PC-3 (cell line): ENCODE measurements around the gene CKAP5. TPM values are rescaled to one million over a fixed set of nuclear protein-coding genes. Genes with fewer than 3 reads are reported as not detected.

Experiments
- ATAC-seq: fragments of 200-7000 bp; cut with Tn5 transposase; 2 replicates; pipeline ENCODE4 v1.9.1; 2020; ENCODE audit warnings: mild to moderate bottlenecking, moderate library complexity
- BruUV-seq: library from RNA; stranded (reverse); fragments of 400-500 nt; replicated peaks from 2 replicates; lab custom pipeline; 2021; lab: Mats Ljungman, UMichigan
- CTCF ChIA-PET: fragments of 300-600 bp; sonication (Branson Sonifier 250); formaldehyde crosslinking; loops from one replicate; lab custom pipeline; 2022; ENCODE audit warnings: antibody characterized with exemption; lab: Charles Lee
- POLR2A ChIA-PET: fragments of 300-600 bp; sonication (Branson Sonifier 250); formaldehyde crosslinking; loops from one replicate; lab custom pipeline; 2022; ENCODE audit warnings: antibody characterized with exemption; ENCODE audit not compliant: unreplicated experiment; lab: Charles Lee
- DNase-seq: peaks from one replicate; pipeline ENCODE4 v3.0.0-alpha.2; 2015
- H2AFZ ChIP-seq: fragments of 300-600 bp; sonication (generic); 2 replicates; pipeline ENCODE4 v1.6.0; 2016; ENCODE audit warnings: antibody characterized with exemption, low read length
- H3F3A ChIP-seq: fragments of 300-600 bp; sonication (generic); one replicate; pipeline ENCODE4 v1.6.0; 2017; ENCODE audit warnings: antibody characterized with exemption, low read length, control low read depth, mild to moderate bottlenecking; ENCODE audit not compliant: unreplicated experiment
- H3K27ac ChIP-seq: fragments of 300-600 bp; sonication (generic); 2 replicates; pipeline ENCODE4 v1.5.1; 2016; ENCODE audit warnings: mild to moderate bottlenecking, low read length
- H3K27me3 ChIP-seq: fragments of 300-600 bp; sonication (generic); 2 replicates; pipeline ENCODE4 v1.6.1; 2016; ENCODE audit warnings: low read length, mixed read lengths
- H3K36me3 ChIP-seq: fragments of 300-600 bp; sonication (generic); 2 replicates; pipeline ENCODE4 v1.6.1; 2016; ENCODE audit warnings: low read depth, mixed run types, low read length, mixed read lengths
- H3K4me1 ChIP-seq: fragments of 300-600 bp; sonication (generic); 2 replicates; pipeline ENCODE4 v1.5.1; 2016; ENCODE audit warnings: low read length; ENCODE audit not compliant: insufficient read depth
- H3K4me2 ChIP-seq: fragments of 300-600 bp; sonication (generic); 2 replicates; pipeline ENCODE4 v1.6.0; 2016; ENCODE audit warnings: low read length
- H3K4me3 ChIP-seq: fragments of 300-600 bp; sonication (generic); 2 replicates; pipeline ENCODE4 v1.5.1; 2016; ENCODE audit warnings: mild to moderate bottlenecking, low read length, mixed read lengths
- H3K79me2 ChIP-seq: fragments of 300-600 bp; sonication (generic); 2 replicates; pipeline ENCODE4 v1.6.1; 2017; ENCODE audit warnings: low read length, mixed read lengths
- H3K9ac ChIP-seq: fragments of 300-600 bp; sonication (generic); 2 replicates; pipeline ENCODE4 v1.6.0; 2016; ENCODE audit warnings: mild to moderate bottlenecking, low read length
- H3K9me2 ChIP-seq: fragments of 300-600 bp; sonication (generic); replicated peaks from 2 replicates; pipeline ENCODE4 v1.6.1; 2016; ENCODE audit warnings: mixed run types, low read length, mixed read lengths
- H3K9me3 ChIP-seq: fragments of 300-600 bp; sonication (generic); 2 replicates; pipeline ENCODE4 v1.6.1; 2016; ENCODE audit warnings: low read length, mixed read lengths
- H4K20me1 ChIP-seq: fragments of 300-600 bp; sonication (generic); 2 replicates; pipeline ENCODE4 v1.6.1; 2016; ENCODE audit warnings: low read length, mixed read lengths
- CTCF ChIP-seq: fragments of 300-600 bp; sonication (generic); conservative IDR thresholded peaks from 2 replicates; pipeline ENCODE4 v1.5.1; 2017; ENCODE audit warnings: antibody characterized with exemption, low read depth, mild to moderate bottlenecking, low read length
- EZH2 ChIP-seq: fragments of 300-600 bp; sonication (generic); IDR thresholded peaks from one replicate; pipeline ENCODE4 v1.6.1; 2017; ENCODE audit warnings: antibody characterized with exemption, mild to moderate bottlenecking, low read length; ENCODE audit not compliant: unreplicated experiment
- EZH2phosphoT487 ChIP-seq: fragments of 300-600 bp; sonication (generic); IDR thresholded peaks from 2 replicates; pipeline ENCODE4 v1.6.1; 2018; ENCODE audit warnings: mild to moderate bottlenecking, antibody characterized with exemption, low read length, borderline replicate concordance
- intact Hi-C: fragments of 100-400 bp; cut with micrococcal nuclease; formaldehyde crosslinking; loops from 2 replicates; pipeline ENCODE4 v1.9.0; 2023
- total RNA-seq: library from RNA; depleted of rRNA; stranded (reverse); fragments of >200 nt; gene quantifications from 2 replicates; pipeline ENCODE4 v1.2.3, GENCODE V29; 2014

The CKAP5 gene
- total RNA-seq, 1 experiment from 2014 or later: 86.4 TPM

GRCh38 chr11:46892109-46892508 is 46.0 kb upstream of the CKAP5 start:
- Histone ChIP-seq H3K9me2 (no peaks in the 10 kb centered on the region), H3K4me2 (no peak overlapping the region), H3K79me2 (no peaks in the 10 kb centered on the region), H3F3A (no peaks in the 10 kb centered on the region), H3K4me1 (no peaks in the 10 kb centered on the region), H3K4me3 (no peak overlapping the region), H3K27me3 (no peaks in the 10 kb centered on the region), H3K36me3 (no peaks in the 10 kb centered on the region), H2AFZ (no peak overlapping the region), H3K27ac (no peak overlapping the region), H3K9ac (no peak overlapping the region), H3K9me3 (no peaks in the 10 kb centered on the region), H4K20me1 (no peaks in the 10 kb centered on the region)
- no peak for TF ChIP-seq EZH2phosphoT487
- no peak for TF ChIP-seq CTCF
- no peak for TF ChIP-seq EZH2
- ChIA-PET CTCF (no interaction called here), POLR2A (no interaction called here)
- DNase-seq (no peak), ATAC-seq (no peak)
- BruUV-seq: no TSS peak
- intact Hi-C loops: no loop called here

GRCh38 chr11:46890665-46891064 is 44.6 kb upstream of the CKAP5 start:
- Histone ChIP-seq H2AFZ (no peak overlapping the region), H3K4me1 (no peaks in the 10 kb centered on the region), H3K79me2 (no peaks in the 10 kb centered on the region), H3K4me2 (no peak overlapping the region), H3K27ac (no peak overlapping the region), H3F3A (no peaks in the 10 kb centered on the region), H3K36me3 (no peaks in the 10 kb centered on the region), H4K20me1 (no peaks in the 10 kb centered on the region), H3K9me2 (no peaks in the 10 kb centered on the region), H3K9ac (no peak overlapping the region), H3K27me3 (no peaks in the 10 kb centered on the region), H3K4me3 (no peak overlapping the region), H3K9me3 (no peaks in the 10 kb centered on the region)
- peak; percentile 54 for ATAC-seq
- BruUV-seq: no TSS peak
- intact Hi-C loops: no loop called here
- ChIA-PET CTCF (interaction anchor here (0.6 kb wide), 2 partner anchors 25 to 262 kb away, joined by 3 read pairs; no protein-coding TSS in a partner anchor), POLR2A (no interaction called here)
- TF ChIP-seq EZH2: no peak
- no peak for TF ChIP-seq EZH2phosphoT487
- TF ChIP-seq CTCF: no peak
- DNase-seq: peak; percentile 14

- no peaks in the 10 kb centered on the region for H3K27me3 ChIP-seq
- H3K4me1 ChIP-seq: no peaks in the 10 kb centered on the region
- H3K79me2 ChIP-seq: no peaks in the 10 kb centered on the region
- no TSS peak for BruUV-seq
- H3K4me2 ChIP-seq: no peak overlapping the region
- H4K20me1 ChIP-seq: no peaks in the 10 kb centered on the region
- TF ChIP-seq EZH2phosphoT487 (no peak), CTCF (peak; percentile 81)
- no peak overlapping the region for H3K27ac ChIP-seq
- ATAC-seq: peak; percentile 83
- no peaks in the 10 kb centered on the region for H3F3A ChIP-seq
- H2AFZ ChIP-seq: no peak overlapping the region
- H3K4me3 ChIP-seq: no peak overlapping the region
- no peaks in the 10 kb centered on the region for H3K36me3 ChIP-seq
- POLR2A ChIA-PET: no interaction called here
- H3K9me2 ChIP-seq: no peaks in the 10 kb centered on the region
- CTCF ChIA-PET: interaction anchor here (0.6 kb wide), 1 partner anchor 263 kb away, joined by 3 read pairs; no protein-coding TSS in a partner anchor
- intact Hi-C loops: loop anchor here (1.0 kb wide), 3 partner anchors 263 to 465 kb away; no protein-coding TSS in a partner anchor
- DNase-seq: peak; percentile 83
- H3K9ac ChIP-seq: no peak overlapping the region
- H3K9me3 ChIP-seq: no peaks in the 10 kb centered on the region
Observed at GRCh38 chr11:46889689-46890475, 43.8 kb upstream of the CKAP5 start.
